Immature natural killer cell (primary cell): ENCODE results near the gene EAF2. TPM values are rescaled to one million over a fixed set of nuclear protein-coding genes. Genes with fewer than 3 reads are reported as not detected.

Experiments
- polyA plus RNA-seq, 3 donors: library from polyadenylated mRNA; unstranded; fragments of 300-500 nt; fragmentation: Illumina TruSeq; gene quantifications; one replicate each; pipeline ENCODE4 v1.2.3, GENCODE V29; 2021

The EAF2 gene
- polyA plus RNA-seq, 3 donors from 2014 or later: 9.2 to 18.9 (median 14.3) TPM

Other genes starting within 250 kb of the EAF2 start
- gene FBXO40, start 241.8 kb upstream of the EAF2 start, polyA plus RNA-seq: under 1 TPM in 1 of 3 donors, not detected in 2; 0.09 TPM
- gene HCLS1, start 174.3 kb upstream of the EAF2 start, polyA plus RNA-seq: 100 to 1,000 TPM; 394 to 546 (median 502) TPM
- 10 to 100 TPM in 1 of 3 donors, 1 to 10 TPM in 2; 1.6 to 12.0 (median 2.5) TPM for gene GOLGB1, start 85.5 kb upstream of the EAF2 start, polyA plus RNA-seq
- 10 to 100 TPM; 10.8 to 17.4 (median 11.5) TPM for gene IQCB1, start 149 bp upstream of the EAF2 start, polyA plus RNA-seq
- gene SLC15A2, start 59.2 kb downstream of the EAF2 start, polyA plus RNA-seq: under 1 TPM in 2 of 3 donors, not detected in 1; 0.27 to 0.28 TPM
- not detected for gene ILDR1, start 187.0 kb downstream of the EAF2 start, polyA plus RNA-seq
- 1 to 10 TPM; 1.1 to 7.4 (median 6.2) TPM for gene CD86, start 220.2 kb downstream of the EAF2 start, polyA plus RNA-seq